CD4-positive, alpha-beta memory T cell (primary cell): ENCODE data around the gene CKS1B. TPM values are rescaled to one million over a fixed set of nuclear protein-coding genes. Genes with fewer than 3 reads are reported as not detected.

ENCODE experiments used
- CTCF ChIA-PET: fragments of 350-600 bp; sonication (Branson Sonifier 250); formaldehyde crosslinking; loops from one replicate; lab custom pipeline; 2021; ENCODE audit warnings: inconsistent platforms; ENCODE audit not compliant: partially characterized antibody; lab: Charles Lee
- POLR2A ChIA-PET: fragments of 350-600 bp; sonication (Branson Sonifier 250); formaldehyde crosslinking; loops from one replicate; lab custom pipeline; 2021; ENCODE audit not compliant: partially characterized antibody; lab: Charles Lee
- DNase-seq, 5 donors: peaks; one replicate each; pipeline versions ENCODE4 v3.0.0 to v3.0.0-alpha.2; 2020 to 2022; ENCODE audit warnings: mixed read lengths in 1 of 5
- H3K27ac ChIP-seq: one replicate; pipeline ENCODE4 v1.7.0; 2013; ENCODE audit warnings: low read depth, low read length
- H3K27me3 ChIP-seq: 2 replicates; pipeline ENCODE4 v1.7.0; 2013; ENCODE audit warnings: mild to moderate bottlenecking, low read length, moderate library complexity; ENCODE audit not compliant: insufficient read depth
- H3K36me3 ChIP-seq: 2 replicates; pipeline ENCODE4 v1.7.0; 2013; ENCODE audit warnings: mild to moderate bottlenecking, low read length, moderate library complexity; ENCODE audit not compliant: insufficient read depth
- H3K4me1 ChIP-seq: 2 replicates; pipeline ENCODE4 v1.7.0; 2013; ENCODE audit warnings: mild to moderate bottlenecking, low read length, moderate library complexity; ENCODE audit not compliant: insufficient read depth
- H3K4me3 ChIP-seq, 2 donors: one replicate each; pipeline ENCODE4 v1.7.0; 2013; ENCODE audit warnings: low read length in 2 of 2, mild to moderate bottlenecking in 1 of 2
- H3K9me3 ChIP-seq, 2 donors: one replicate each; pipeline ENCODE4 v1.7.0; 2013; ENCODE audit warnings: low read length in 2 of 2, control low read depth in 1 of 2; ENCODE audit not compliant: control insufficient read depth in 1 of 2
- H3K27ac Mint-ChIP-seq, 7 donors: one replicate each; pipeline ENCODE4 v1.8.0; 2020 to 2021; ENCODE audit warnings: mixed read lengths in 7 of 7, mild to moderate bottlenecking in 6 of 7, inconsistent platforms in 3 of 7, moderate library complexity in 3 of 7
- H3K27me3 Mint-ChIP-seq, 2 donors: one replicate each; pipeline ENCODE4 v1.8.0; 2020 to 2021; ENCODE audit warnings: mixed read lengths in 2 of 2
- H3K36me3 Mint-ChIP-seq, 2 donors: one replicate each; pipeline ENCODE4 v1.8.0; 2020 to 2021; ENCODE audit warnings: mixed read lengths in 2 of 2, inconsistent platforms in 1 of 2, mild to moderate bottlenecking in 1 of 2
- H3K4me1 Mint-ChIP-seq, 4 donors: one replicate each; pipeline ENCODE4 v1.8.0; 2020 to 2021; ENCODE audit warnings: mixed read lengths in 4 of 4, mild to moderate bottlenecking in 1 of 4
- H3K4me3 Mint-ChIP-seq, 8 donors: one replicate each; pipeline ENCODE4 v1.8.0; 2020 to 2021; ENCODE audit warnings: mixed read lengths in 8 of 8, mild to moderate bottlenecking in 7 of 8, moderate library complexity in 6 of 8, inconsistent platforms in 3 of 8
- H3K9me3 Mint-ChIP-seq, 8 donors: one replicate each; pipeline ENCODE4 v1.8.0; 2020 to 2021; ENCODE audit warnings: mixed read lengths in 8 of 8, mild to moderate bottlenecking in 5 of 8, inconsistent platforms in 3 of 8, moderate library complexity in 1 of 8
- intact Hi-C: fragments of 100-400 bp; cut with micrococcal nuclease; formaldehyde crosslinking; loops from one replicate; pipeline ENCODE4 v1.15.1; 2023
- microRNA-seq: library from miRNA; unstranded; fragments of <30 nt; microRNA quantifications from one replicate; pipeline ENCODE4 v1.2.0, GENCODE V29; 2021; ENCODE audit warnings: borderline replicate concordance, borderline number of aligned reads, borderline microRNAs expressed, mixed read lengths
- polyA plus RNA-seq, 2 donors: library from polyadenylated mRNA; unstranded; fragments of 300-500 nt; fragmentation: Illumina TruSeq; gene quantifications; one replicate each; pipeline ENCODE4 v1.2.3, GENCODE V29; 2021
- total RNA-seq, 2 experiments: library from RNA; stranded (reverse); gene quantifications; one replicate each; pipeline ENCODE4 v1.2.3, GENCODE V29; 2021

CKS1B gene
- total and polyA plus RNA-seq, 4 experiments from 2014 or later = 12.2 to 67.9 (median 31.6) TPM

- DNase-seq = no peak
- intact Hi-C loops = no loop called here
- Mint-ChIP-seq H3K4me1 (peaks cover 19 to 35% (median 23%) of the 10 kb centered on the region in 4 donors), H3K36me3 (peaks cover 0 to 4% of the 10 kb centered on the region in 2 donors), H3K9me3 (peaks cover 0 to 1% (median 0%) of the 10 kb centered on the region in 8 donors), H3K27me3 (no peaks in the 10 kb centered on the region), H3K4me3 (no peak overlapping the region), H3K27ac (peak overlapping the region in 3 of 7 donors; percentile 72 to 85 (median 81))
- Histone ChIP-seq H3K4me3 (no peak overlapping the region), H3K4me1 (peaks cover 8% of the 10 kb centered on the region), H3K27ac (no peak overlapping the region), H3K36me3 (no peaks in the 10 kb centered on the region), H3K27me3 (no peaks in the 10 kb centered on the region), H3K9me3 (no peaks in the 10 kb centered on the region)
- ChIA-PET POLR2A (interaction anchor here (1.0 to 38.9 kb wide), 4 partner anchors 10 to 86 kb away, joined by 3 to 1543 read pairs (median 10); partner anchors contain the start of genes CKS1B, FLAD1, PBXIP1 and PMVK), CTCF (interaction anchor here (1.0 to 18.7 kb wide), 6 partner anchors 16 to 42 kb away, joined by 3 to 381 read pairs (median 4); partner anchors contain the start of genes LENEP and ZBTB7B)
Observed at GRCh38 chr1:155022927-155023236, 48.4 kb downstream of the CKS1B start.

- Histone ChIP-seq H3K9me3 (no peaks in the 10 kb centered on the region), H3K4me3 (no peak overlapping the region), H3K36me3 (no peaks in the 10 kb centered on the region), H3K27me3 (no peaks in the 10 kb centered on the region), H3K4me1 (peaks cover under 1% of the 10 kb centered on the region), H3K27ac (no peak overlapping the region)
- no peak for DNase-seq
- peaks cover 0 to 1% (median 0%) of the 10 kb centered on the region in 8 donors for H3K9me3 Mint-ChIP-seq
- POLR2A ChIA-PET = interaction anchor here (1.1 to 38.9 kb wide), 3 partner anchors 11 to 53 kb away, joined by 3 to 1543 read pairs (median 15); partner anchors contain the start of genes CKS1B, FLAD1, PBXIP1 and PYGO2
- CTCF ChIA-PET = interaction anchor here (0.6 to 18.7 kb wide), 5 partner anchors 15 to 43 kb away, joined by 3 to 381 read pairs (median 3); partner anchors contain the start of genes LENEP and ZBTB7B
- intact Hi-C loops = no loop called here
- H3K4me3 Mint-ChIP-seq = no peak overlapping the region
- no peaks in the 10 kb centered on the region for H3K27me3 Mint-ChIP-seq
- H3K36me3 Mint-ChIP-seq = peaks cover 0 to 4% of the 10 kb centered on the region in 2 donors
- H3K4me1 Mint-ChIP-seq = peaks cover 18 to 31% (median 22%) of the 10 kb centered on the region in 4 donors
- no peak overlapping the region for H3K27ac Mint-ChIP-seq
Observed at GRCh38 chr1:155023627-155024026, 49.1 kb downstream of the CKS1B start.

GRCh38 chr1:155024315-155024714, 49.8 kb downstream of the CKS1B start:
- POLR2A ChIA-PET = interaction anchor here (38.9 kb wide), 1 partner anchor 54 kb away, joined by 1543 read pairs; the partner anchor contains the start of genes CKS1B, FLAD1, PBXIP1 and PYGO2
- H3K4me3 Mint-ChIP-seq = no peak overlapping the region

GRCh38 chr1:155026154-155026553, 51.7 kb downstream of the CKS1B start:
- Histone ChIP-seq H3K36me3 (no peaks in the 10 kb centered on the region), H3K9me3 (no peaks in the 10 kb centered on the region), H3K4me3 (no peak overlapping the region), H3K4me1 (no peaks in the 10 kb centered on the region), H3K27me3 (no peaks in the 10 kb centered on the region), H3K27ac (no peak overlapping the region)
- Mint-ChIP-seq H3K4me3 (no peak overlapping the region), H3K4me1 (peaks cover 4 to 15% (median 10%) of the 10 kb centered on the region in 4 donors), H3K27me3 (no peaks in the 10 kb centered on the region), H3K27ac (no peak overlapping the region), H3K36me3 (no peaks in the 10 kb centered on the region), H3K9me3 (peaks cover 0 to 1% (median 0%) of the 10 kb centered on the region in 8 donors)
- no peak for DNase-seq
- intact Hi-C loops = no loop called here
- POLR2A ChIA-PET = interaction anchor here (0.5 kb wide), 1 partner anchor 419 kb away, joined by 7 read pairs; no protein-coding TSS in a partner anchor
- CTCF ChIA-PET = no interaction called here

More at GRCh38 chr1:155024315-155024714, 49.8 kb downstream of the CKS1B start:
- Histone ChIP-seq H3K27ac (no peak overlapping the region), H3K9me3 (no peaks in the 10 kb centered on the region), H3K4me1 (no peaks in the 10 kb centered on the region), H3K36me3 (no peaks in the 10 kb centered on the region), H3K4me3 (no peak overlapping the region), H3K27me3 (no peaks in the 10 kb centered on the region)
- Mint-ChIP-seq H3K27ac (no peak overlapping the region), H3K36me3 (peaks cover 0 to 4% of the 10 kb centered on the region in 2 donors), H3K27me3 (no peaks in the 10 kb centered on the region), H3K9me3 (peaks cover 0 to 1% (median 0%) of the 10 kb centered on the region in 8 donors), H3K4me1 (peaks cover 12 to 24% (median 18%) of the 10 kb centered on the region in 4 donors)
- CTCF ChIA-PET = interaction anchor here (1.0 kb wide), 1 partner anchor 54 kb away, joined by 3 read pairs; the partner anchor contains the start of gene EFNA3
- intact Hi-C loops = no loop called here
- no peak for DNase-seq

- Histone ChIP-seq H3K9me3 (no peaks in the 10 kb centered on the region), H3K27ac (no peak overlapping the region), H3K4me3 (no peak overlapping the region), H3K4me1 (no peaks in the 10 kb centered on the region), H3K27me3 (no peaks in the 10 kb centered on the region), H3K36me3 (no peaks in the 10 kb centered on the region)
- ChIA-PET CTCF (no interaction called here), POLR2A (interaction anchor here (0.5 kb wide), 1 partner anchor 420 kb away, joined by 7 read pairs; no protein-coding TSS in a partner anchor)
- Mint-ChIP-seq H3K9me3 (peaks cover 0 to 1% (median 0%) of the 10 kb centered on the region in 8 donors), H3K27ac (peak overlapping the region in 1 of 7 donors; percentile 37), H3K4me1 (peaks cover 4 to 15% (median 8%) of the 10 kb centered on the region in 4 donors), H3K27me3 (no peaks in the 10 kb centered on the region), H3K36me3 (no peaks in the 10 kb centered on the region), H3K4me3 (no peak overlapping the region)
- intact Hi-C loops = no loop called here
- no peak for DNase-seq
Observed at GRCh38 chr1:155026588-155026987, 52.1 kb downstream of the CKS1B start.

Small RNAs within 50 kb of the gene (microRNA-seq; reads per million reads assigned to microRNA genes)
- gene MIR4258 = not detected

Other genes with a start within 250 kb of the CKS1B start
- gene KCNN3, start 104.4 kb upstream of the CKS1B start, total RNA-seq = under 1 TPM in 1 of 2 experiments, not detected in 1; 0.06 TPM
- gene KCNN3, start 104.4 kb upstream of the CKS1B start, polyA plus RNA-seq = not detected
- gene PMVK, start 38.0 kb upstream of the CKS1B start, total RNA-seq = 10 to 100 TPM; 17.6 to 21.2 TPM
- gene PMVK, start 38.0 kb upstream of the CKS1B start, polyA plus RNA-seq = 10 to 100 TPM; 61.7 to 87.0 TPM
- 100 to 1,000 TPM; 435 to 438 TPM for gene PBXIP1, start 18.6 kb upstream of the CKS1B start, total RNA-seq
- gene PBXIP1, start 18.6 kb upstream of the CKS1B start, polyA plus RNA-seq = 100 to 1,000 TPM; 263 to 404 TPM
- 10 to 100 TPM; 78.4 to 80.2 TPM for gene PYGO2, start 12.9 kb upstream of the CKS1B start, total RNA-seq
- 10 to 100 TPM; 22.5 to 54.2 TPM for gene PYGO2, start 12.9 kb upstream of the CKS1B start, polyA plus RNA-seq
- gene SHC1, start 3.9 kb upstream of the CKS1B start, total RNA-seq = 10 to 100 TPM; 78.4 to 81.7 TPM
- gene SHC1, start 3.9 kb upstream of the CKS1B start, polyA plus RNA-seq = 10 to 100 TPM; 36.4 to 44.5 TPM
- 10 to 100 TPM; 52.4 to 56.6 TPM for gene FLAD1, start 8.7 kb downstream of the CKS1B start, total RNA-seq
- gene FLAD1, start 8.7 kb downstream of the CKS1B start, polyA plus RNA-seq = 10 to 100 TPM; 48.9 to 75.9 TPM
- gene LENEP, start 18.9 kb downstream of the CKS1B start, total RNA-seq = 1 to 10 TPM; 1.1 to 3.1 TPM
- not detected for gene LENEP, start 18.9 kb downstream of the CKS1B start, polyA plus RNA-seq
- 10 to 100 TPM; 86.3 to 92.7 TPM for gene ZBTB7B, start 28.1 kb downstream of the CKS1B start, total RNA-seq
- 10 to 100 TPM in 1 of 2 donors, 1 to 10 TPM in 1; 3.4 to 11.6 TPM for gene ZBTB7B, start 28.1 kb downstream of the CKS1B start, polyA plus RNA-seq
- gene DCST2, start 59.1 kb downstream of the CKS1B start, total RNA-seq = 1 to 10 TPM; 4.0 to 4.1 TPM
- gene DCST2, start 59.1 kb downstream of the CKS1B start, polyA plus RNA-seq = not detected
- under 1 TPM in 1 of 2 experiments, not detected in 1; 0.14 TPM for gene DCST1, start 59.1 kb downstream of the CKS1B start, total RNA-seq
- gene DCST1, start 59.1 kb downstream of the CKS1B start, polyA plus RNA-seq = not detected
- gene ADAM15, start 76.6 kb downstream of the CKS1B start, total RNA-seq = 10 to 100 TPM; 33.6 to 39.8 TPM
- gene ADAM15, start 76.6 kb downstream of the CKS1B start, polyA plus RNA-seq = 10 to 100 TPM; 14.8 to 18.2 TPM
- 1 to 10 TPM; 6.0 to 8.5 TPM for gene EFNA4, start 89.1 kb downstream of the CKS1B start, total RNA-seq
- 1 to 10 TPM; 2.5 to 3.5 TPM for gene EFNA4, start 89.1 kb downstream of the CKS1B start, polyA plus RNA-seq
- gene EFNA3, start 104.2 kb downstream of the CKS1B start, total RNA-seq = 1 to 10 TPM; 2.0 to 4.3 TPM
- 1 to 10 TPM in 1 of 2 donors, under 1 TPM in 1; 0.34 to 1.5 TPM for gene EFNA3, start 104.2 kb downstream of the CKS1B start, polyA plus RNA-seq
- 1 to 10 TPM; 1.2 to 1.9 TPM for gene EFNA1, start 153.2 kb downstream of the CKS1B start, total RNA-seq
- gene EFNA1, start 153.2 kb downstream of the CKS1B start, polyA plus RNA-seq = 1 to 10 TPM in 1 of 2 donors, under 1 TPM in 1; 0.84 to 2.0 TPM
- 10 to 100 TPM; 20.1 to 22.8 TPM for gene SLC50A1, start 161.2 kb downstream of the CKS1B start, total RNA-seq
- 10 to 100 TPM; 50.3 to 91.7 TPM for gene SLC50A1, start 161.2 kb downstream of the CKS1B start, polyA plus RNA-seq
- gene DPM3, start 165.8 kb downstream of the CKS1B start, total RNA-seq = 10 to 100 TPM; 51.6 to 53.6 TPM
- gene DPM3, start 165.8 kb downstream of the CKS1B start, polyA plus RNA-seq = 100 to 1,000 TPM; 101 to 119 TPM
- gene KRTCAP2, start 198.6 kb downstream of the CKS1B start, total RNA-seq = 100 to 1,000 TPM; 173 to 180 TPM
- 100 to 1,000 TPM; 469 to 488 TPM for gene KRTCAP2, start 198.6 kb downstream of the CKS1B start, polyA plus RNA-seq
- gene TRIM46, start 199.2 kb downstream of the CKS1B start, total RNA-seq = 1 to 10 TPM; 8.4 to 8.5 TPM
- 1 to 10 TPM; 1.6 to 3.6 TPM for gene TRIM46, start 199.2 kb downstream of the CKS1B start, polyA plus RNA-seq
- gene THBS3, start 233.2 kb downstream of the CKS1B start, total RNA-seq = 10 to 100 TPM; 30.9 to 33.5 TPM
- 1 to 10 TPM; 6.1 to 6.7 TPM for gene THBS3, start 233.2 kb downstream of the CKS1B start, polyA plus RNA-seq
- gene MTX1, start 234.0 kb downstream of the CKS1B start, total RNA-seq = 10 to 100 TPM; 17.7 to 18.2 TPM
- gene MTX1, start 234.0 kb downstream of the CKS1B start, polyA plus RNA-seq = 10 to 100 TPM; 42.5 to 65.5 TPM